ENCODE results near the gene CLRN2.

CLRN2 gene, protein sequence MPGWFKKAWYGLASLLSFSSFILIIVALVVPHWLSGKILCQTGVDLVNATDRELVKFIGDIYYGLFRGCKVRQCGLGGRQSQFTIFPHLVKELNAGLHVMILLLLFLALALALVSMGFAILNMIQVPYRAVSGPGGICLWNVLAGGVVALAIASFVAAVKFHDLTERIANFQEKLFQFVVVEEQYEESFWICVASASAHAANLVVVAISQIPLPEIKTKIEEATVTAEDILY

DNA sequence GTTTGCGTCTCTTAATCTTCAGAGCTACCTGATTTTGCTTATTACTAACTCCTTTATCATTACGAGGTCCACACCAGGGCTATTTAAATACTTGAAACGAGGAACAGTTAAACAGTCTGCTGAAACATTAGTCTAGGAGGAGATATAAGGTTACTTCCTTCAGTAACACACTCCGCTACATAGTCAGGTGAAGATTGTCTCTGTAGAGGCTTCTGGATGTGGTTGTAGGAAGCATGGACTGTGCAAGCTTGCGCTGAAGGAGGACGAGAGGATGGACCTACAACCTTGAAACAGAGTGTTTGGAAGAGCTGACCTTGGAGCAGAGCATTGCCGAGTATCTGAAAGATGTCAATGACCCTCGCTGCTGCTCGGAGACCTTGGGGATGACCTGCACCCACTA, at the start of gene CLRN2:
Gene CLRN2 (plus strand): TSS at position 301 of the 400 bp plus-strand sequence. CDS start 102 bp downstream, outside the sequence.
- no peak within 1 kb of the TSS for H3K27ac ChIP-seq
- no peak for TF ChIP-seq ZFX (IDR thresholded peaks at IDR 0.05; ENCODE audit: borderline replicate concordance)
- TF ChIP-seq, protein P1, sequence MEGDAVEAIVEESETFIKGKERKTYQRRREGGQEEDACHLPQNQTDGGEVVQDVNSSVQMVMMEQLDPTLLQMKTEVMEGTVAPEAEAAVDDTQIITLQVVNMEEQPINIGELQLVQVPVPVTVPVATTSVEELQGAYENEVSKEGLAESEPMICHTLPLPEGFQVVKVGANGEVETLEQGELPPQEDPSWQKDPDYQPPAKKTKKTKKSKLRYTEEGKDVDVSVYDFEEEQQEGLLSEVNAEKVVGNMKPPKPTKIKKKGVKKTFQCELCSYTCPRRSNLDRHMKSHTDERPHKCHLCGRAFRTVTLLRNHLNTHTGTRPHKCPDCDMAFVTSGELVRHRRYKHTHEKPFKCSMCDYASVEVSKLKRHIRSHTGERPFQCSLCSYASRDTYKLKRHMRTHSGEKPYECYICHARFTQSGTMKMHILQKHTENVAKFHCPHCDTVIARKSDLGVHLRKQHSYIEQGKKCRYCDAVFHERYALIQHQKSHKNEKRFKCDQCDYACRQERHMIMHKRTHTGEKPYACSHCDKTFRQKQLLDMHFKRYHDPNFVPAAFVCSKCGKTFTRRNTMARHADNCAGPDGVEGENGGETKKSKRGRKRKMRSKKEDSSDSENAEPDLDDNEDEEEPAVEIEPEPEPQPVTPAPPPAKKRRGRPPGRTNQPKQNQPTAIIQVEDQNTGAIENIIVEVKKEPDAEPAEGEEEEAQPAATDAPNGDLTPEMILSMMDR (IDR thresholded peaks at IDR 0.05), result no peak

DNA sequence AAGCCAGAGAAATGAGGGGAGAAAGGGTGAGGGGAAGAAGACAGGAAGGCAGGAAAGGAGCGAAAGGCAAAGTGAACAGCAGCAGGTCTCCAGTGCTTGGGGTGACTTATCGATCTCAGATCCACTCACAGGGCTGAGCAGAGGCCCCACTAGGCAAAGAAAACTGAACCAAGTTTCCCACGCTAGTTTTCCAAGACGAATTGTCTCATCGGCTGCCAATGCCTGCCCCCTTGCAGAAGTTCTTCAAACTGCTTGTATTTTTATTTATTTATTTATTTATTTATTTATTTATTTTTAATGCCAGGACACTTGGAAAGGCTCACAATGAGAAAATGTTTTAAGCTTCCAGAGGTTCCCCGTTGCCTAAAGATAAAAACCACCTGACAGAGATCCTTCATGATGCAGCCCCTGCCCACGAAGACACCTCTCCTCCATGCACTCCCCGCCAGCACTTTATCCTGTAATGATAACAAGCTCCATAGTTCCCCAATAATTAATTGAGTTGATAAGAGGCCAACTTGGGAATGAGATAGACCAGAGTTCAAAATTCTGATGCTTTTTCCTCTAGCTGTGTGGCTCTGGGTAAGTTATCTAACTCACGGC, 46.2 kb upstream of the CLRN2 start:
- no peak for TF ChIP-seq ZFX (IDR thresholded peaks at IDR 0.05; ENCODE audit: borderline replicate concordance)
- TF ChIP-seq, protein P1 (IDR thresholded peaks at IDR 0.05), result peak; percentile 74
- H3K27ac ChIP-seq, result no peak overlapping the region

DNA sequence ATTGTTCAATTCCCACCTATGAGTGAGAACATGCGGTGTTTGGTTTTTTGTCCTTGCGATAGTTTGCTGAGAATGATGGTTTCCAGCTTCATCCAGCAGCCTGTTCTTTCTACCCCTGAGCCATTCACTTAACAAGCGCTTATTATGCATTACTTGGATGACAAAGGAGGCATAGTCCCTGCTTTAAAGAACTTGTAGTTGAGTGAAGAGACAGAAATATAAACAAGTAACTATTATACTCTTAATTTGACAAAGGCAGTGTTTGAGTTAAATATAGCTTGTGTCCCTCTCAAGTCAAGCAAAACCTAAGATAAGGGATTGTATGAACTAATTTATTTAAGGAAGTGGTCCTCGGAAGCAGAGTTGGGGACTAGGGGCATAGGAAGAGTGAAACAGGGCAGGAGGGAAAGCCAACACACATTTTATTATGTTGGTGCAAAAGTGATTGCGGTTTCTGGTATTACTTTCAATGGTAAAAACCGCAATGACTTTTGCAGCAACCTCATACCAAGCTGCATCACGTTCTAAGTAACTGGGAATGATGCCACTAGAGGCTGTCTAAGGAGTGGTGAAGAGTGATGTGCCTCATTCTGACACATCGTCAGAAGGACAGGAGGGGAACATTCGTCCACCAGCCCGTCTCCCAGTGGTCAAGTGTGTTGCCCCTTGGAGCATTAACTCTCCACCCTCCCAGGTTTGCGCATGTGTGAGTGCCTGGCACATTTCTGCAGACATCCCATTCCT, 44.9 kb upstream of the CLRN2 start:
- TF ChIP-seq, protein P1 (IDR thresholded peaks at IDR 0.05), result no peak
- no peak for TF ChIP-seq ZFX (IDR thresholded peaks at IDR 0.05; ENCODE audit: borderline replicate concordance)
- H3K27ac ChIP-seq, result no peak overlapping the region

DNA sequence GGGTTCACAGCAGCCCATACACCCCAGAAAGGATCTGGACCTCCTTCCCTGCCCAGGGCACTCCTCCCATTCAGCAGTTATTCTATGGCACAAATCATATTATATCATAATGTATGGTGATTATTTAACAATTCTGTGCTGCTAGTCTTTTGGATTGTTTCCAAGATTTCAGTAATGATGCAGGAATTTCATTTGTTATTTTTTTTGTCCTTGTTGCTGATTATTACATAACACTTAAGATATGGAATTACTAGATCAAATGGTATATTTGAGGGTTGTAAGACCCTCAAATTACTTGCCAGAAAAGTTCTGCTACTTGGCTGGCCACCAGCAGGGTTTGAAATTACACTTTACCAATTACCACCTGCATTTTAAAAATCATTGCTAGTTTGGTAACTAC, 39.5 kb upstream of the CLRN2 start:
- H3K27ac ChIP-seq, result no peak overlapping the region
- TF ChIP-seq ZFX (IDR thresholded peaks at IDR 0.05; ENCODE audit: borderline replicate concordance), result no peak
- TF ChIP-seq, protein P1 (IDR thresholded peaks at IDR 0.05), result no peak

DNA sequence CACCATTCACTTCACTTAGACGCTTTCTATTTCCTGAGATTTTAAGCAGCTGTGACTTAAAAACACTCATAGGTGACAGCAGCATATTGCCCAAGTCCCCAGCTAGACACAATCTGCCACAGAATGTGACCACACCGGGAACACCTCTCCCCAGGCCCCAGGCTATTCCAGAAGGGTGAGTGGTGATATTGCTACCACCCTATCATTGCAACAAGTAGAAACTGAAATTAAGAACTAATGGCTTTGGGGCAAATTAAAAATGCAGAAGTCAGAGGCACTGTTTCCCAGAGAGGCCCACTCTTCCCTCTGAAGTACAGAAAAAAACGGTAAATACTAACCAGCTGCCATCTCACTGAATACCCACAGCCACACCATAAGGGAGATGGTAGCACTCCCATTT, 38.1 kb upstream of the CLRN2 start:
- TF ChIP-seq ZFX (IDR thresholded peaks at IDR 0.05; ENCODE audit: borderline replicate concordance), result no peak
- TF ChIP-seq, protein P1 (IDR thresholded peaks at IDR 0.05), result no peak
- H3K27ac ChIP-seq, result no peak overlapping the region

DNA sequence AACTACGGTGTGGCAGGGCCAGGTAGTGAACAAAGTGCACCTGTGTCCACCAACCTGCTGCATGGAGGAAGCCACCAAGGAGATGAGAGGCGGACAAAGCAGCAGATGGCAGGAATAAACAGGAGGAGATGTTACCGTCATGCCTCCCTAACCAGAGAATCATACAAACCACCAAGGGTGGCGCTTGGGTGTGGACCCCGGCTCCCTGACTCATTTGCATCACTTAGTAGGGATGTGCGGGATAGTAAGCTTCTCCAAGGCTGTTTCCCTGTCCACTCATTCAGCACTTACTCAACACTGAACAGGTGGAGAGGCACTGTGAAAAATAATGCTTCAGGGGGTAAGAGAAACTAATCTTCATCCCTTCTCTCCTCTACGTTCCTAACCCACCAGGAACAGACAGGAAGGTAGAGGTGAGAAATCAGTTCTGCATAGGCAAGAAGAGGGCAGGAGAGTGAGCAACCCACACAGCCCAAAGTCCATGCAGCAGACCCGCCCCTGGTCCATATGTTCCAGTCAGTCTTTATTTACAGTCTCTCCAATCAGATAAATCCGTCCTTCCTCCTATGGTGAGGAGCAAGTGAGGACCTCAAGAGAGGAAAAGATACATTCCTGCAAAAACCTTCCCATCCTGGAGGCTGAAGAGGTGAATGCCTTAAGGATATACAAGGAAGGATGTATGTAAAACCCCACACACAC, 37.0 kb upstream of the CLRN2 start:
- no peak overlapping the region for H3K27ac ChIP-seq
- no peak for TF ChIP-seq ZFX (IDR thresholded peaks at IDR 0.05; ENCODE audit: borderline replicate concordance)
- TF ChIP-seq, protein P1 (IDR thresholded peaks at IDR 0.05), result no peak
